ENCODE results near the gene DNAJC18.

Gene DNAJC18

DNA sequence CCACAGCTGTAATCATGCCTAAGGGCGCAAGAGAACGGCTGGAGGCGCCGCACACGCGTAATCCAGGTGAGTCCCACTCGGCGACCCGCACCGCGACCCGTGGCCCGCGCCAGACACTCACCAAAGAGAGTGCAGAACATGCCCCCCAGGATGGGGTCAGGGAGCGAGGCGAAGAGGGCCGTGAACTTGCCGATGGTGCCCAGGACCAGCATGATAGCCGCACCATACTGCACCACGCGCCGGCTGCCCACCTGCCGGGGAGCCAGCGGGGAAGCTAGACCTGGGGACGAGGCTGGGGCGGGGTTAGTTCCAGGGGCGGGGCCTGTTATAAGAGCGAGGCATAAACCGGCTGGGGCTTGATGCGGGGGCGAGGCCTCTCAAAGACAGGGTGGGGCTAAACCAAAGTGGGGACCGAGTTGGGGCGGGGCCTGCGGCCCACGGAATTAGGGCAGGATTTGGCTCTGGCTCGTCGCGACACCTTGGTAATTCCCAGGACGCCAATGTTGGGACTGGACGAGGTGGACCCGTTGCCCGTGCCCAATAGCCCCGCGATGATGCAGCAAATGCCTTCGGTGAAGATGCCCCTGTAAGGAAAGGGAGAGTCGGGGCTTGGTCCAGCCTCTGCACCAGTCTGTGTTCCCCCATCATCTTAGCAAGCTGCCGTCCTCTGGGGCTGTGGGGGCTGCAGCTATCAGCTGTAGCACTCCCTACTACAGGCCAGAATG is 61.1 kb downstream of the DNAJC18 start:
- no peak overlapping the region for H2AFZ ChIP-seq
- H3K4me2 ChIP-seq (ENCODE audit: low read length) = no peak overlapping the region
- peaks cover 4% of the 10 kb centered on the region for H3K79me2 ChIP-seq
- no peaks in the 10 kb centered on the region for H3K9me3 ChIP-seq (ENCODE audit: control insufficient read depth, low read length)
- H3K36me3 ChIP-seq (ENCODE audit: control insufficient read depth, insufficient read depth, low read length) = no peaks in the 10 kb centered on the region
- no peak overlapping the region for H3K4me3 ChIP-seq (ENCODE audit: low read depth, low read length)
- no peak for TF ChIP-seq CTCF (IDR thresholded peaks at IDR 0.05)
- no peak overlapping the region for H3K9ac ChIP-seq
- peaks cover 21% of the 10 kb centered on the region for H3K4me1 ChIP-seq
- H3K27ac ChIP-seq = no peak overlapping the region
- no peaks in the 10 kb centered on the region for H3K27me3 ChIP-seq (ENCODE audit: control insufficient read depth, insufficient read depth, low read length)

- H3K27me3 ChIP-seq (ENCODE audit: control insufficient read depth, insufficient read depth, low read length) = no peaks in the 10 kb centered on the region
- H3K27ac ChIP-seq = no peak overlapping the region
- peaks cover 4% of the 10 kb centered on the region for H3K79me2 ChIP-seq
- no peak overlapping the region for H3K9ac ChIP-seq
- no peaks in the 10 kb centered on the region for H3K9me3 ChIP-seq (ENCODE audit: control insufficient read depth, low read length)
- H3K4me1 ChIP-seq = peaks cover 14% of the 10 kb centered on the region
- TF ChIP-seq CTCF (IDR thresholded peaks at IDR 0.05) = no peak
- no peak overlapping the region for H3K4me2 ChIP-seq (ENCODE audit: low read length)
- H2AFZ ChIP-seq = no peak overlapping the region
- no peak overlapping the region for H3K4me3 ChIP-seq (ENCODE audit: low read depth, low read length)
- H3K36me3 ChIP-seq (ENCODE audit: control insufficient read depth, insufficient read depth, low read length) = no peaks in the 10 kb centered on the region
These were observed 62.1 kb downstream of the DNAJC18 start for GRCh38 chr5:139377226-139377625.

DNA sequence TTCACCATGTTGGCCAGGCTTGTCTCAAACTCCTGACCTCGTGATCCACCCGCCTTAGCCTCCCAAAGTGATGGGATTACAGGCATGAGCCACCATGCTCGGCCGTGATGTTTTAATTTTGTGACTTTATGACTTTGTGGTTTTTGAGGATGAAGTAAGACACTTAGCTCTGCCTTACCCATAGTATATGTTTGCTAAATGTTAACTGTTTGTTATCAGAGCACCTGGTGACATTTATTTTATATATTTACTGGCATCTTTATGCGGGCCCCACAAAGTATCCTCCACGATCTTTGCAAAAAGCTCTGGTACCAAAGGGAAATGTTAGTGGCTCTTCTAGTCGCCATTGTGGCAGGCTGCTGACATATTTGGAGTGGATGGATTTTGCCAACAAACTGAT is 63.0 kb downstream of the DNAJC18 start:
- Histone ChIP-seq H3K4me3 (ENCODE audit: low read depth, low read length) (no peak overlapping the region), H3K79me2 (peaks cover 4% of the 10 kb centered on the region), H3K4me2 (ENCODE audit: low read length) (no peak overlapping the region), H3K9me3 (ENCODE audit: control insufficient read depth, low read length) (no peaks in the 10 kb centered on the region), H3K9ac (no peak overlapping the region), H3K27ac (no peak overlapping the region), H3K27me3 (ENCODE audit: control insufficient read depth, insufficient read depth, low read length) (no peaks in the 10 kb centered on the region), H2AFZ (no peak overlapping the region), H3K4me1 (peaks cover 8% of the 10 kb centered on the region), H3K36me3 (ENCODE audit: control insufficient read depth, insufficient read depth, low read length) (no peaks in the 10 kb centered on the region)
- no peak for TF ChIP-seq CTCF (IDR thresholded peaks at IDR 0.05)

DNA sequence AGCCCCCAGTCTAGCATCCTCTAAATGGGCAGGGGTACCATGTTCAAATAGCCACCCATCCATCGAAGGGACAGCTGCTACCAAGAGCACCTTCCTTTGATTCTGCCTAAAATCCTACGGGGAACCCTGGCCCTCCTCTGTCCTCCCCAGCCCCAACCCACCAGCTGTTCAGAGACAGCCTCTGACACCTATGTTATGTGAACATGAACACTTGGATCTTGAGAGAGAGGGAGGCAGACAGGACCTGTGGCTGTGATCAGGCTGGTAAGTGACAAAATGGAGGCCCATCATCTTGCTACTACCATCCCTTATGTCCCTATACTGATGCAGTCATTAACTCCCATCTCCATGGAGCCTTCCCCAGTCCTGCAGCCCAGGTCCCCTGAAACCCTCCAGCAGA is 64.4 kb downstream of the DNAJC18 start:
- H3K9ac ChIP-seq = no peak overlapping the region
- peaks cover 8% of the 10 kb centered on the region for H3K4me1 ChIP-seq
- H3K4me2 ChIP-seq (ENCODE audit: low read length) = no peak overlapping the region
- no peaks in the 10 kb centered on the region for H3K9me3 ChIP-seq (ENCODE audit: control insufficient read depth, low read length)
- H3K4me3 ChIP-seq (ENCODE audit: low read depth, low read length) = no peak overlapping the region
- TF ChIP-seq CTCF (IDR thresholded peaks at IDR 0.05) = no peak
- no peaks in the 10 kb centered on the region for H3K36me3 ChIP-seq (ENCODE audit: control insufficient read depth, insufficient read depth, low read length)
- peaks cover 1% of the 10 kb centered on the region for H3K79me2 ChIP-seq
- no peak overlapping the region for H3K27ac ChIP-seq
- no peak overlapping the region for H2AFZ ChIP-seq
- H3K27me3 ChIP-seq (ENCODE audit: control insufficient read depth, insufficient read depth, low read length) = no peaks in the 10 kb centered on the region

All from parathyroid adenoma (tissue), 2 donors.